ENCODE results near the gene GRK1.
"Not testable (repeated sequence)": the region's sequence is repeated elsewhere in the genome, so short reads cannot be mapped to it uniquely, and the experiment has no call there.

The GRK1 gene

DNA sequence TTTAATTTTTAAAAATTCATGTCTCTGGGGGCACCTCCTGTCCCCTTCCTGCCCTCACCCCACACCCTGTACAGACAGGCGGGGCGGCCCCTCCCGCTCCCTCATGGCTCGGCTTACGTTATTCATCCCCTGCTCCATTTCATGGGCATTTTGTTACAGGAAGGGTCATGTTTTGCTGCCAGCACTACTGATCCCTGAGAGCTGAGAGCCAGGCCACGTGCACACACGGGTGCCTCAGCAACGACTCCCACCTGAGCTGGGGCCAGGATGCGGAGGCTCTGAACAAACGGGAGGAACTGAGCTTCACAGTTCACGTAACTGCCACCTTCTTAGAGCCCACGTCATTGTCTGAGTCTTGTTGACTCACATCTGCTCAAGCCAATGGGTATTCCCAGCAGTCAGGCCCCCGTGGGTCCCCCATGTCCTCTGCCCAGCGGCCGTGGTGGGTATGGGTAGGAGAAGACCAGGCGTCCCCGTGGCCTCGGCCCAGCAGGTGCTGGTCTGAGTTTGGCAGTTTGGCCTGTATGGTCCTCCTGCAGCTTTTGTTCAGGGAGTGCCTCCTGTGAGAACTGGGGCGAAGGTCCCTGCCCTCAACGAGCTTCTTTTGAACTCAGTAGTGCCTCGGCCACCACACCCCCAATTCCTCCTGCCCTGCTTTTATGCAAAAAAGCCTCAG, 75.6 kb downstream of the GRK1 start:
- in situ Hi-C loops (cut with MboI; ENCODE audit: low pct_unique_long_range_greater_than_20kb, low sequenced_read_pairs, unreplicated experiment) = no loop called here
- TF ChIP-seq, protein P1, sequence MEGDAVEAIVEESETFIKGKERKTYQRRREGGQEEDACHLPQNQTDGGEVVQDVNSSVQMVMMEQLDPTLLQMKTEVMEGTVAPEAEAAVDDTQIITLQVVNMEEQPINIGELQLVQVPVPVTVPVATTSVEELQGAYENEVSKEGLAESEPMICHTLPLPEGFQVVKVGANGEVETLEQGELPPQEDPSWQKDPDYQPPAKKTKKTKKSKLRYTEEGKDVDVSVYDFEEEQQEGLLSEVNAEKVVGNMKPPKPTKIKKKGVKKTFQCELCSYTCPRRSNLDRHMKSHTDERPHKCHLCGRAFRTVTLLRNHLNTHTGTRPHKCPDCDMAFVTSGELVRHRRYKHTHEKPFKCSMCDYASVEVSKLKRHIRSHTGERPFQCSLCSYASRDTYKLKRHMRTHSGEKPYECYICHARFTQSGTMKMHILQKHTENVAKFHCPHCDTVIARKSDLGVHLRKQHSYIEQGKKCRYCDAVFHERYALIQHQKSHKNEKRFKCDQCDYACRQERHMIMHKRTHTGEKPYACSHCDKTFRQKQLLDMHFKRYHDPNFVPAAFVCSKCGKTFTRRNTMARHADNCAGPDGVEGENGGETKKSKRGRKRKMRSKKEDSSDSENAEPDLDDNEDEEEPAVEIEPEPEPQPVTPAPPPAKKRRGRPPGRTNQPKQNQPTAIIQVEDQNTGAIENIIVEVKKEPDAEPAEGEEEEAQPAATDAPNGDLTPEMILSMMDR (IDR thresholded peaks at IDR 0.05; ENCODE audit: extremely low read depth, insufficient read depth, missing control alignments) = no peak
- DNase-seq (ENCODE audit: low spot score) = no peak

DNA sequence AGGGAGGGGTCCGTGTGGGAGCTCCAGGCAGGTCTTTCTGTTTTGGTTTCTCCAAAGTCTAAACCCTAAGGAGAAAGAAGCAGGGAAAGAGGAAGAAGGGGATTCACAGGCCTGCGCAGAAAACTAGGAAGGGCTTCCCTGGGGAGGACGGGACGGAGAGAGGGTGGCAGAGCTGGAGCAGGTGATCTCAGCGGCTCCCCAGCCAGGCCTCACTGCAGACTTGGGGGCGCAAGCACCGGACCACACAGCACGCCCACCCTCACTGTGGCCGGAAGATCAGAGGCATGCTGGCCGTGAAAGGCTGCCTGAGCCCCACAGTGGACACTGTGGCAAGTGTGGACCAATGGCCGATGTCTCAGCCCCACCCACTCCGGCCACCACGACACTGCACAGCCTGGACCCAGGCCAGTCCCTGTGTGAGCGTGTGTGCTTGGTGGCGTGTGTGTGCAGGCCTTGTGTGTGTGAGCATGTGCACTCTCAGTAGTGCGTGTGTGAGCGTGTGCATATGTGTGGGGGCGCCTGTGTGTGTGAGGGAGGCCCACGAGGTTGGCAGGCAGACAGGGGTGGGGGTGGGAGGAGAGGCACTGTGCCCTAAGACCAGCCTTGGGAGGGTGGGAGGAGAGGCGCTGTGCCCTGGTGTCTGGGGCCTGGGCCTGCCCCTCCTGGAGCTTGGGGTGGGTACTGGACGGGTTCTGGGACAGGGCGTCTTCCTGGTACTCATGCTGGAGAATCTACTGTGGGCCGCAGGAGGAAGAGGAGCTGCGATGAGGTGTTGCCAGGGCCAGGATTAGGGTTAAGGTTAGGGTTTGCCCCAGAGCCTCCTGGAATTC, 76.6 kb downstream of the GRK1 start:
- in situ Hi-C loops (cut with MboI; ENCODE audit: low pct_unique_long_range_greater_than_20kb, low sequenced_read_pairs, unreplicated experiment) = no loop called here
- no peak for DNase-seq (ENCODE audit: low spot score)
- TF ChIP-seq, protein P1 (IDR thresholded peaks at IDR 0.05; ENCODE audit: extremely low read depth, insufficient read depth, missing control alignments) = no peak

DNA sequence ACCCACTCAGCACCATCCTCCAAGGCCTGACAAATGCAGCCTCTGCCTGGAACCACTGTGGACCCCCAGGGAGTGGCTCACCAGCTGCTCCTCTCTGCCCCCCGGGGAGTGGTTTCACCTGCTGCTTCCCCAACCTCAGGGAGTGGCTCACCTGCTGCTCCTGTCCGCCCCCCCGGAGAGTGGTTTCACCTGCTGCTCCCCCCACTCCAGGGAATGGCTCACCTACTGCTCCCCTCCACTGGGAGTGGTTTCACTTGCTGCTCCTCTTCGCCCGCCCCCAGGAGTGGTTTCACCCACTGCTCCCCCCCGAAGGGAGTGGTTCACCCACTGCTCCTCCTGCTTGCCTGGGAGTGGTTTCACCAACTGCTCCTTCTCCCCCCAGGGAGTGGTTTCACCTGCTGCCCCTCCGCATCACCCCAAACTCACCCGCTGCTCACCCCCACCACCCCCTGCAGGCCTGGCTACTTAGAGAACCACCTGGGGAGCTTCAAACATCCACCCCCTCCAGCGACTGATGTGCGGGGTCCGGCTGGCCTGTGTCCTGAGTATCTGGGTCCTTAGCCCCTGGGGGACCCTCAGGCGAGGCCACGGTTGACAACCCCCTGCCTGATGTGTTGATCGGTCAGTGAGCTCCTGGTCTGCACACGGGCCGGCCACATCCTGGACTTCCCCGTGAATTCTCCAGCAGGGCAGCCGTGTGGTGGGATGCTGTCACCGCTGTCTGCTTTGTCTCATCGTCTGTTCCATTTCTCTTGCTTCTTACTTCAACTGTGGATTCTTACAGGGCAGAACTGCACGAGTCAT, 77.4 kb downstream of the GRK1 start:
- in situ Hi-C loops (cut with MboI; ENCODE audit: low pct_unique_long_range_greater_than_20kb, low sequenced_read_pairs, unreplicated experiment) = no loop called here
- no peak for DNase-seq (ENCODE audit: low spot score)
- TF ChIP-seq, protein P1 (IDR thresholded peaks at IDR 0.05; ENCODE audit: extremely low read depth, insufficient read depth, missing control alignments) = no peak

DNA sequence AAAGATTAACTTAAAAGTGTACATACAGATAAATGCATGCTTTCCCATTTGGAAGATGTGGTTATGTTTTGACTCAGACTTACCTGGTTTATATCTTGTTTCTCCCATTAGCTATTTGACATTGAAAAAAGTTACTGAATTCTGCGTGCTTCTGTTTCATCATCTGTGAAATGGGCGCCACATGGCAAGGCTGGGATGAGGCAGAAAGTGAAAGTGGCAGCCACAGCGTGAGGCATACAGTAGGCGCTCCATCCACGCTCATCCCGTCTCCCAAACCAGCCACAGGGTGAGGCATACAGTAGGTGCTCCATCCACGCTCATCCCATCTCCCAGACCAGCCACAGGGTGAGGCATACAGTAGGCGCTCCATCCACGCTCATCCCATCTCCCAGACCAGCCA, 78.0 kb downstream of the GRK1 start:
- in situ Hi-C loops (cut with MboI; ENCODE audit: low pct_unique_long_range_greater_than_20kb, low sequenced_read_pairs, unreplicated experiment) = no loop called here
- no peak for DNase-seq (ENCODE audit: low spot score)
- TF ChIP-seq, protein P1 (IDR thresholded peaks at IDR 0.05; ENCODE audit: extremely low read depth, insufficient read depth, missing control alignments) = no peak

DNA sequence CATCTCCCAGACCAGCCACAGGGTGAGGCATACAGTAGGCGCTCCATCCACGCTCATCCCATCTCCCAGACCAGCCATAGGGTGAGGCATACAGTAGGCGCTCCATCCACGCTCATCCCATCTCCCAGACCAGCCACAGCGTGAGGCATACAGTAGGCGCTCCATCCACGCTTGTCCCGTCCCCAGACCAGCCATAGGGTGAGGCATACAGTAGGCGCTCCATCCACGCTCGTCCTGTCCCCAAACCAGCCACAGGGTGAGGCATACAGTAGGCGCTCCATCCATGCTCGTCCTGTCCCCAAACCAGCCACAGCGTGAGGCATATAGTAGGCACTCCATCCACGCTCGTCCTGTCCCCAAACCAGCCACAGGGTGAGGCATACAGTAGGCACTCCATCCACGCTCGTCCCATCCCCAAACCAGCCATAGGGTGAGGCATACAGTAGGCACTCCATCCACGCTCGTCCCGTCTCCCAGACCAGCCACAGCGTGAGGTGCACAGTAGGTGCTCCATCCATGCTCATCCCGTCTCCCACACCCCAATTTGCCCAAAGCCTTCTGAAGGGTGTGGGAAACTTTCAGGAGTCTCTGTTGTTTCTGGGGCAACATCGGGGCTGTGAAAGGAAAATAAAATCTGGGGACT, 78.6 kb downstream of the GRK1 start:
- in situ Hi-C loops (cut with MboI; ENCODE audit: low pct_unique_long_range_greater_than_20kb, low sequenced_read_pairs, unreplicated experiment); DNase-seq (ENCODE audit: low spot score): not testable (repeated sequence)

DNA sequence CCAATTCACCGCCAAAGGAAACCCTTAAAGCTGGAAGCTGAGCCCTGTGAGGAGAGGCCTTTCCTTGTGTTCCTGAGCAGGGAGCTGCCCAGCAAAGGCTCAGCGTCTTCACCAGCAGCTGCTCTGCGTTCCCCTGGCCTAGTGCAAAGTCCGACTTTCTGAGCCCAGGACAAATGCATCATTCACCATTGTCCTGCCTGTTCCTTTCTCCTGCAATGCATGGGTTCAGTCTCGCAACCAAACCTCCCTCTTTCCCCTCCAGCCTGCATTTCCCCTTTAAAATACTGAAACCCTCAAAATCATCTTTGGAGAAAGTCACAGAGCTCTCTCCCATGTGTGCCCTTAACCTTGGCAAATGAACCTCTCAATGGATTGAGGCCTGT, 79.1 kb downstream of the GRK1 start:
- TF ChIP-seq, protein P1 (IDR thresholded peaks at IDR 0.05; ENCODE audit: extremely low read depth, insufficient read depth, missing control alignments) = no peak
- DNase-seq (ENCODE audit: low spot score) = no peak
- in situ Hi-C loops (cut with MboI; ENCODE audit: low pct_unique_long_range_greater_than_20kb, low sequenced_read_pairs, unreplicated experiment) = no loop called here
